ENCODE results near the gene PHPT1. TPM values are rescaled to one million over a fixed set of nuclear protein-coding genes. Genes with fewer than 3 reads are reported as not detected.
A peak's percentile ranks its signal among the peaks of the same experiment; 100 is the strongest.

Gene PHPT1
- total and polyA plus RNA-seq, 2 experiments from 2014 or later = 86.2 to 437 TPM

- peaks cover 21% of the 10 kb centered on the region for H4K20me1 ChIP-seq (replicated peaks; ENCODE audit: insufficient read depth)
- DNase-seq (ENCODE audit: low spot score) = peak; percentile 68
- Mint-ChIP-seq H3K9me3 (no peaks in the 10 kb centered on the region), H3K27me3 (ENCODE audit: insufficient read depth, low read depth, poor library complexity) (peaks cover 12% of the 10 kb centered on the region), H3K27ac (no peak overlapping the region), H3K4me3 (peak overlapping the region; percentile 77), H3K36me3 (ENCODE audit: low read depth) (peaks cover 43% of the 10 kb centered on the region), H3K4me1 (peaks cover 13% of the 10 kb centered on the region; the same call in 2 of the 3 replicates)
- no peaks in the 10 kb centered on the region for H3K36me3 ChIP-seq (ENCODE audit: insufficient read depth)
- H3K27me3 ChIP-seq (ENCODE audit: insufficient read depth) = no peaks in the 10 kb centered on the region
- peak overlapping the region; percentile 63 for H3K4me3 ChIP-seq
- H3K4me2 ChIP-seq = peak overlapping the region; percentile 89
- no peak overlapping the region for H3K27ac ChIP-seq (ENCODE audit: low read depth)
- no peak overlapping the region for H2AFZ ChIP-seq
- peaks cover 6% of the 10 kb centered on the region; the same call in 1 of the 2 replicates for H3K4me1 ChIP-seq (ENCODE audit: insufficient read depth)
- H3F3A ChIP-seq (replicated peaks; ENCODE audit: low read depth) = peaks cover 10% of the 10 kb centered on the region; the same call in 1 of the 2 replicates
- ATAC-seq = peak; percentile 85
- H3K9me2 ChIP-seq (ENCODE audit: insufficient read depth) = no peaks in the 10 kb centered on the region
- peaks cover 34% of the 10 kb centered on the region for H3K79me2 ChIP-seq (replicated peaks; ENCODE audit: insufficient read depth)
- TF ChIP-seq JUNB (IDR thresholded peaks at IDR 0.05; ENCODE audit: unreplicated experiment) (no peak), ZNF114 (CRISPR knock-in tag; IDR thresholded peaks at IDR 0.05) (no peak), POLR2AphosphoS5 (IDR thresholded peaks at IDR 0.05; ENCODE audit: low read depth) (no peak), STAT1 (IDR thresholded peaks at IDR 0.05; ENCODE audit: unreplicated experiment) (no peak), NANOG (IDR thresholded peaks at IDR 0.05; ENCODE audit: borderline replicate concordance) (no peak), CTCF (conservative IDR thresholded peaks at IDR 0.05; ENCODE audit: low read depth in 2 of 2) (no peak), CREB1 (CRISPR knock-in tag; IDR thresholded peaks at IDR 0.05; ENCODE audit: low read depth) (no peak), EZH2 (IDR thresholded peaks at IDR 0.05; ENCODE audit: low read depth, unreplicated experiment) (no peak), ZNF331 (CRISPR knock-in tag; IDR thresholded peaks at IDR 0.05; ENCODE audit: low read depth) (no peak), EZH2phosphoT487 (IDR thresholded peaks at IDR 0.05; ENCODE audit: unreplicated experiment) (no peak)
- TF ChIP-seq, protein P1, sequence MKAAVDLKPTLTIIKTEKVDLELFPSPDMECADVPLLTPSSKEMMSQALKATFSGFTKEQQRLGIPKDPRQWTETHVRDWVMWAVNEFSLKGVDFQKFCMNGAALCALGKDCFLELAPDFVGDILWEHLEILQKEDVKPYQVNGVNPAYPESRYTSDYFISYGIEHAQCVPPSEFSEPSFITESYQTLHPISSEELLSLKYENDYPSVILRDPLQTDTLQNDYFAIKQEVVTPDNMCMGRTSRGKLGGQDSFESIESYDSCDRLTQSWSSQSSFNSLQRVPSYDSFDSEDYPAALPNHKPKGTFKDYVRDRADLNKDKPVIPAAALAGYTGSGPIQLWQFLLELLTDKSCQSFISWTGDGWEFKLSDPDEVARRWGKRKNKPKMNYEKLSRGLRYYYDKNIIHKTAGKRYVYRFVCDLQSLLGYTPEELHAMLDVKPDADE (IDR thresholded peaks at IDR 0.05) = no peak
- TF ChIP-seq, protein P2, sequence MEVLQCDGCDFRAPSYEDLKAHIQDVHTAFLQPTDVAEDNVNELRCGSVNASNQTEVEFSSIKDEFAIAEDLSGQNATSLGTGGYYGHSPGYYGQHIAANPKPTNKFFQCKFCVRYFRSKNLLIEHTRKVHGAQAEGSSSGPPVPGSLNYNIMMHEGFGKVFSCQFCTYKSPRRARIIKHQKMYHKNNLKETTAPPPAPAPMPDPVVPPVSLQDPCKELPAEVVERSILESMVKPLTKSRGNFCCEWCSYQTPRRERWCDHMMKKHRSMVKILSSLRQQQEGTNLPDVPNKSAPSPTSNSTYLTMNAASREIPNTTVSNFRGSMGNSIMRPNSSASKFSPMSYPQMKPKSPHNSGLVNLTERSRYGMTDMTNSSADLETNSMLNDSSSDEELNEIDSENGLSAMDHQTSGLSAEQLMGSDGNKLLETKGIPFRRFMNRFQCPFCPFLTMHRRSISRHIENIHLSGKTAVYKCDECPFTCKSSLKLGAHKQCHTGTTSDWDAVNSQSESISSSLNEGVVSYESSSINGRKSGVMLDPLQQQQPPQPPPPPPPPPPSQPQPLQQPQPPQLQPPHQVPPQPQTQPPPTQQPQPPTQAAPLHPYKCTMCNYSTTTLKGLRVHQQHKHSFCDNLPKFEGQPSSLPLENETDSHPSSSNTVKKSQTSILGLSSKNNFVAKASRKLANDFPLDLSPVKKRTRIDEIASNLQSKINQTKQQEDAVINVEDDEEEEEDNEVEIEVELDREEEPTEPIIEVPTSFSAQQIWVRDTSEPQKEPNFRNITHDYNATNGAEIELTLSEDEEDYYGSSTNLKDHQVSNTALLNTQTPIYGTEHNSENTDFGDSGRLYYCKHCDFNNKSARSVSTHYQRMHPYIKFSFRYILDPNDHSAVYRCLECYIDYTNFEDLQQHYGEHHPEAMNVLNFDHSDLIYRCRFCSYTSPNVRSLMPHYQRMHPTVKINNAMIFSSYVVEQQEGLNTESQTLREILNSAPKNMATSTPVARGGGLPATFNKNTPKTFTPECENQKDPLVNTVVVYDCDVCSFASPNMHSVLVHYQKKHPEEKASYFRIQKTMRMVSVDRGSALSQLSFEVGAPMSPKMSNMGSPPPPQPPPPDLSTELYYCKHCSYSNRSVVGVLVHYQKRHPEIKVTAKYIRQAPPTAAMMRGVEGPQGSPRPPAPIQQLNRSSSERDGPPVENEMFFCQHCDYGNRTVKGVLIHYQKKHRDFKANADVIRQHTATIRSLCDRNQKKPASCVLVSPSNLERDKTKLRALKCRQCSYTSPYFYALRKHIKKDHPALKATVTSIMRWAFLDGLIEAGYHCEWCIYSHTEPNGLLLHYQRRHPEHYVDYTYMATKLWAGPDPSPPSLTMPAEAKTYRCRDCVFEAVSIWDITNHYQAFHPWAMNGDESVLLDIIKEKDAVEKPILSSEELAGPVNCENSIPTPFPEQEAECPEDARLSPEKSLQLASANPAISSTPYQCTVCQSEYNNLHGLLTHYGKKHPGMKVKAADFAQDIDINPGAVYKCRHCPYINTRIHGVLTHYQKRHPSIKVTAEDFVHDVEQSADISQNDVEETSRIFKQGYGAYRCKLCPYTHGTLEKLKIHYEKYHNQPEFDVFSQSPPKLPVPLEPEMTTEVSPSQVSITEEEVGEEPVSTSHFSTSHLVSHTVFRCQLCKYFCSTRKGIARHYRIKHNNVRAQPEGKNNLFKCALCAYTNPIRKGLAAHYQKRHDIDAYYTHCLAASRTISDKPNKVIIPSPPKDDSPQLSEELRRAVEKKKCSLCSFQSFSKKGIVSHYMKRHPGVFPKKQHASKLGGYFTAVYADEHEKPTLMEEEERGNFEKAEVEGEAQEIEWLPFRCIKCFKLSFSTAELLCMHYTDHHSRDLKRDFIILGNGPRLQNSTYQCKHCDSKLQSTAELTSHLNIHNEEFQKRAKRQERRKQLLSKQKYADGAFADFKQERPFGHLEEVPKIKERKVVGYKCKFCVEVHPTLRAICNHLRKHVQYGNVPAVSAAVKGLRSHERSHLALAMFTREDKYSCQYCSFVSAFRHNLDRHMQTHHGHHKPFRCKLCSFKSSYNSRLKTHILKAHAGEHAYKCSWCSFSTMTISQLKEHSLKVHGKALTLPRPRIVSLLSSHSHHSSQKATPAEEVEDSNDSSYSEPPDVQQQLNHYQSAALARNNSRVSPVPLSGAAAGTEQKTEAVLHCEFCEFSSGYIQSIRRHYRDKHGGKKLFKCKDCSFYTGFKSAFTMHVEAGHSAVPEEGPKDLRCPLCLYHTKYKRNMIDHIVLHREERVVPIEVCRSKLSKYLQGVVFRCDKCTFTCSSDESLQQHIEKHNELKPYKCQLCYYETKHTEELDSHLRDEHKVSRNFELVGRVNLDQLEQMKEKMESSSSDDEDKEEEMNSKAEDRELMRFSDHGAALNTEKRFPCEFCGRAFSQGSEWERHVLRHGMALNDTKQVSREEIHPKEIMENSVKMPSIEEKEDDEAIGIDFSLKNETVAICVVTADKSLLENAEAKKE (CRISPR knock-in tag; IDR thresholded peaks at IDR 0.05) = no peak
- TF ChIP-seq, protein P3, sequence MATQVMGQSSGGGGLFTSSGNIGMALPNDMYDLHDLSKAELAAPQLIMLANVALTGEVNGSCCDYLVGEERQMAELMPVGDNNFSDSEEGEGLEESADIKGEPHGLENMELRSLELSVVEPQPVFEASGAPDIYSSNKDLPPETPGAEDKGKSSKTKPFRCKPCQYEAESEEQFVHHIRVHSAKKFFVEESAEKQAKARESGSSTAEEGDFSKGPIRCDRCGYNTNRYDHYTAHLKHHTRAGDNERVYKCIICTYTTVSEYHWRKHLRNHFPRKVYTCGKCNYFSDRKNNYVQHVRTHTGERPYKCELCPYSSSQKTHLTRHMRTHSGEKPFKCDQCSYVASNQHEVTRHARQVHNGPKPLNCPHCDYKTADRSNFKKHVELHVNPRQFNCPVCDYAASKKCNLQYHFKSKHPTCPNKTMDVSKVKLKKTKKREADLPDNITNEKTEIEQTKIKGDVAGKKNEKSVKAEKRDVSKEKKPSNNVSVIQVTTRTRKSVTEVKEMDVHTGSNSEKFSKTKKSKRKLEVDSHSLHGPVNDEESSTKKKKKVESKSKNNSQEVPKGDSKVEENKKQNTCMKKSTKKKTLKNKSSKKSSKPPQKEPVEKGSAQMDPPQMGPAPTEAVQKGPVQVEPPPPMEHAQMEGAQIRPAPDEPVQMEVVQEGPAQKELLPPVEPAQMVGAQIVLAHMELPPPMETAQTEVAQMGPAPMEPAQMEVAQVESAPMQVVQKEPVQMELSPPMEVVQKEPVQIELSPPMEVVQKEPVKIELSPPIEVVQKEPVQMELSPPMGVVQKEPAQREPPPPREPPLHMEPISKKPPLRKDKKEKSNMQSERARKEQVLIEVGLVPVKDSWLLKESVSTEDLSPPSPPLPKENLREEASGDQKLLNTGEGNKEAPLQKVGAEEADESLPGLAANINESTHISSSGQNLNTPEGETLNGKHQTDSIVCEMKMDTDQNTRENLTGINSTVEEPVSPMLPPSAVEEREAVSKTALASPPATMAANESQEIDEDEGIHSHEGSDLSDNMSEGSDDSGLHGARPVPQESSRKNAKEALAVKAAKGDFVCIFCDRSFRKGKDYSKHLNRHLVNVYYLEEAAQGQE (IDR thresholded peaks at IDR 0.05; ENCODE audit: unreplicated experiment) = no peak
Observed at GRCh38 chr9:136820971-136821825, 28.0 kb upstream of the PHPT1 start.

Measured in GM23338 (cell line).